Endothelial cell of umbilical vein (primary cell): ENCODE data around the gene KLHL10.

Source experiments
- EZH2 ChIP-seq: IDR thresholded peaks from 2 replicates; pipeline ENCODE4 v1.6.1; 2012; ENCODE audit warnings: borderline replicate concordance, low read depth, mild to moderate bottlenecking, moderate library complexity, low read length, inconsistent platforms; ENCODE audit not compliant: severe bottlenecking
- GATA2 ChIP-seq: IDR thresholded peaks from 2 replicates; pipeline ENCODE4 v1.7.0; 2011; ENCODE audit warnings: low read depth, mild to moderate bottlenecking, moderate library complexity, mixed read lengths, low read length; ENCODE audit not compliant: insufficient read length, insufficient read depth
- MAX ChIP-seq: IDR thresholded peaks from 2 replicates; pipeline ENCODE4 v1.6.1; 2011; ENCODE audit not compliant: insufficient read depth, insufficient read length
- POLR2A ChIP-seq: IDR thresholded peaks from 2 replicates; pipeline ENCODE4 v1.6.1; 2012; ENCODE audit warnings: low read depth, mild to moderate bottlenecking, control low read depth, low read length
- POLR2AphosphoS5 ChIP-seq: IDR thresholded peaks from 2 replicates; pipeline ENCODE4 v1.6.1; 2012; ENCODE audit warnings: low read depth, mild to moderate bottlenecking, control low read depth, low read length, moderate library complexity; ENCODE audit not compliant: insufficient read depth
- TF ChIP-seq, protein P1 (sequence below), 2 donors: IDR thresholded peaks; 1 replicate in 1 of 2; 2 replicates in 1 of 2; pipeline ENCODE4 v1.5.1; 2011; ENCODE audit warnings: low read length in 2 of 2, mild to moderate bottlenecking in 2 of 2, moderate library complexity in 2 of 2, control low read depth in 1 of 2, inconsistent platforms in 1 of 2, low read depth in 1 of 2; ENCODE audit not compliant: insufficient read depth in 1 of 2; ENCODE audit errors: extremely low read depth in 1 of 2

DNA sequence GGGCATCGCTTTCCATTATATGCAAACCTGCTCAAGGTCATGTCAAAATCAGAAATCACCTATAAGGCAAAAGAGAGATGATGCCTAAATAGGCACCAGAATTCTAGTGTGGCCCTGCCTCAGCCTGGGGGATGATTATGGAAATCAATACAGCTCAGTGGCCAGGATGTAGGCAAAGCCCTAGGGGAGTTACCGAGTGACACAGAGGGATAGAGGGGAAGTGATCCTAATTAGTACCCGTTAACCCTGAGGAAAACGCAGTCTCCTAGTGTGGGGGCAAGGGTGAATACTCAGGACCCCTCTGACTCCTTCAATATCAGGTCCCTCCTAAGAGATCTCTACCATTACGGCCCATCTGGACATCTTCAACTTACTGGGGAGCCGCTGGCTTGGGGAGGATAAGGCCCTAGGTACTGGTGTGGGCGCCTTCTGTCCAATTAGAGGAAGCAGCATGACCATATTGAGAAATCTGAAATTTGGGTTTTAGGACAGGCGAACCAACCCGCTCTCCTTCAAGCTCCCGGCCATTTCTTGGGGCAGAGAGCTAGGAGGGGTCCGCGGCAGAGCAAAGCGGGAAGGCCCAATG, 2.3 kb upstream of the KLHL10 start:
- no peak for TF ChIP-seq EZH2
- TF ChIP-seq, protein P1, sequence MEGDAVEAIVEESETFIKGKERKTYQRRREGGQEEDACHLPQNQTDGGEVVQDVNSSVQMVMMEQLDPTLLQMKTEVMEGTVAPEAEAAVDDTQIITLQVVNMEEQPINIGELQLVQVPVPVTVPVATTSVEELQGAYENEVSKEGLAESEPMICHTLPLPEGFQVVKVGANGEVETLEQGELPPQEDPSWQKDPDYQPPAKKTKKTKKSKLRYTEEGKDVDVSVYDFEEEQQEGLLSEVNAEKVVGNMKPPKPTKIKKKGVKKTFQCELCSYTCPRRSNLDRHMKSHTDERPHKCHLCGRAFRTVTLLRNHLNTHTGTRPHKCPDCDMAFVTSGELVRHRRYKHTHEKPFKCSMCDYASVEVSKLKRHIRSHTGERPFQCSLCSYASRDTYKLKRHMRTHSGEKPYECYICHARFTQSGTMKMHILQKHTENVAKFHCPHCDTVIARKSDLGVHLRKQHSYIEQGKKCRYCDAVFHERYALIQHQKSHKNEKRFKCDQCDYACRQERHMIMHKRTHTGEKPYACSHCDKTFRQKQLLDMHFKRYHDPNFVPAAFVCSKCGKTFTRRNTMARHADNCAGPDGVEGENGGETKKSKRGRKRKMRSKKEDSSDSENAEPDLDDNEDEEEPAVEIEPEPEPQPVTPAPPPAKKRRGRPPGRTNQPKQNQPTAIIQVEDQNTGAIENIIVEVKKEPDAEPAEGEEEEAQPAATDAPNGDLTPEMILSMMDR (IDR thresholded peaks at IDR 0.05; ENCODE audit: extremely low read depth in 1 of 2, insufficient read depth in 1 of 2, low read depth in 1 of 2, low read length in 2 of 2), result no peak
- TF ChIP-seq POLR2AphosphoS5, result no peak
- no peak for TF ChIP-seq MAX
- TF ChIP-seq GATA2, result no peak
- TF ChIP-seq POLR2A, result no peak
